Activated CD4-positive, alpha-beta T cell treated with anti-CD3 and anti-CD28 coated beads for 48 hours (primary cell): ENCODE data around the gene SHOC2.

Experiments
- DNase-seq: peaks from one replicate; pipeline ENCODE4 v3.0.0-alpha.2; 2020

SHOC2 gene

GRCh38 chr10:110985497-110986275 is 66.3 kb downstream of the SHOC2 start:
- no peak for DNase-seq

GRCh38 chr10:110989016-110989415 is 69.6 kb downstream of the SHOC2 start:
- no peak for DNase-seq

DNA sequence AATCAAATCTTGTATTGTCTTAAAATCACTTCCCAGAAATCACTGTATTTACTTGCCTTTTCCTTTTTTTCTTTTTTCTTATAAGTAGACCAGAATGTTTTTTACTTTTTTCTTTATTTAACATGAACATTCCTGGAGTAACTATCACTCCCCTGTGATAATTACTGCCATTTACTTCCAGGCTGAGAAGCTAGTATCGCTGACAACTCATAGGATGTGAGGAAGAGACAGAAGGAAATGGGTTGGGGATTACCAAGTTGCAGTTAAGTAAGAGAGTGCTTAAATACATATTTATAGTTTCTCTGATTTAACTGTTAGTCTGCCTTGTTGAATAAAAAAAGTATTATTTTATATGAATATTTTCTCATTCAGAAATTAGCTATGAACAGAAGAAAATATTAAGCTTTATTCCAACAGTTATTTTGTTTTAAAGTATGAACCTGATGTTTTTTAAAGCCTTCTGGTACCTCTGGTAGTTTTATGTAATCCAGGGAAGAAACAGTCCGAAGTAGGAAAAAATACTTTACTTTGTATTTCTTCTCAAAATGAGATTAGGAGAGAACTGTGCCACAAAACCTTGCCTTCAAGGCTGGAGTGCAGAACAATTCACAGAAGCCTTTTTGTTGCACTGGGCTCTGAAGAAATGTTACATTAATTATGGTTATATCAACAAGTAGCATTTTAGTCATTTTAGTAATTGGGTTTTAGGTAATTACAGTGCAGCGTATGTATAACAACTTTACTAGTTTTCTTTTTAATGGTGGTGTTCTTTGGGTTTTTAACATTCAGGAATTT is 72.8 kb downstream of the SHOC2 start:
- DNase-seq: no peak

- DNase-seq: no peak
Measured at GRCh38 chr10:110993024-110993693, 73.8 kb downstream of the SHOC2 start.

GRCh38 chr10:110994406-110995086 is 75.1 kb downstream of the SHOC2 start:
- no peak for DNase-seq

DNA sequence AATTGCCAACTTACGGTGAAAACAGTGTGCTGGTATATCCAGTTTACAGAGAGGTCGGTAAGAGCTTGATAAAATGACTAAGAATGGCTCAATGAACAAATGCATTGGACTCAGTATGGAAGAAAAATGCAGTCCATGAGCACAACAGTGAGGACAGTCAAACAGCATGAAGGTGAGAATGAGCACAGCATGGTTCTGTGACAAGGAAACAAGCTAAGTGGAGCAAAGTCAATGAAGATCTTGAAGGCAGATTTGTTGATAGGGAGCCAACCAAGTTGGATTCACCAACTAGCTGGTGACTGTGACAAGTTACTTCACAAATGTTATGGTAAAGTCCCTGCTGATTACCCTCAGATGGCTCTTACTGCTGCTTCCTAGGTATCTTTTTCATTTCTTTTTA is 75.9 kb downstream of the SHOC2 start:
- DNase-seq: no peak

DNA sequence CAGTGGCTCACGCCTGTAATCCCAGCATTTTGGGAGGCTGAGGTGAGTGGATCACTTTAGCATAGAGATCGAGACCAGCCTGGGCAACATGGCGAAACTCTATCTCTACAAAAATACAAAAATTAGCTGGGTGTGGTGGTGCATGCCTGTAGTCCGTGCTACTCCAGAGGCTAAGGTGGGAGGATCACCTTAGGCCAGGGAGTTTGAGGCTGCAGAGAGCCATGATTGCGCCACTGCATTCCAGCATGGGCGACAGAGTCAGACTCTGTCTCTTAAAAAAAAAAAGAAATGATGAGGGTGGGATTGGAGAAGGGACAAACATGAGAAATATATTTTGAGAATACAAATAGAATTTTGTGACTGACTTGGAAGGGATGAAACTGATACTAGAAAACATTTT is 76.9 kb downstream of the SHOC2 start:
- DNase-seq: no peak

DNA sequence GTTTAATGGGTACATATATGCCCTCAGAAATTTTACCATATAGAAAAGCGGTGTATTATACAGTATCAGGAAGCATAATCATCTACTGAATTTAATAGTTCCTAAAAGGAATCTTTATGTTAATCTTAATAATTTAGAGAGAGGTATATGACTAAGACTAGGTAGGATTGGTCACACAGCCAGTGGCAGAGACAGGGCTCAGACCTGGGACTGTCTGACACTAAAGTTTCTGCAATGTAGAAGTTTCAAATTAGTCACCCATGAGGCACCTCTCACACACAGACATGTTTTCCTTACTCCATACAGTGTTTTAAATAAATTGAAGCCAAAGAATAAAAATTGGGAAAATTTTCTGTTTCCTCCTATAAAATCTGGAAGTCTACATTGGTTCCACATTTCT is 84.6 kb downstream of the SHOC2 start:
- peak; percentile 13 for DNase-seq

DNA sequence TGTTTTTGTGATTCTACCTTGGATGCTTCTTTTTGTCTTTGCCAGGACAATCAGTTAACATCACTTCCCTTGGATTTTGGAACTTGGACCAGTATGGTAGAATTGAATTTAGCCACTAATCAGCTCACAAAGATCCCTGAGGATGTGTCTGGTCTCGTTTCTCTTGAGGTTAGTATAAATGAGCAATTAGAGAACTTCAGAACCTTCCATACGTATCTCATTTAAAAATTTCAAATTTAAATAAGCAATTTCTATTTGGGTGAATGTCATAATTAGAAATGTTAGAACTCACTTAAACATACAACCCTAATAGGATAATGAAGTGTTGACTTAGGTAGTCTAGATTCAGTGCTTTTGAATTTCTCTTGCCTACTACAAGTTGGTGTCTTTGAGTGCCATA is 88.1 kb downstream of the SHOC2 start:
- DNase-seq: no peak

GRCh38 chr10:111015181-111015580 is 95.8 kb downstream of the SHOC2 start:
- no peak for DNase-seq

- DNase-seq: no peak
Measured at GRCh38 chr10:111017098-111017497, 97.7 kb downstream of the SHOC2 start.

- no peak for DNase-seq
Measured at GRCh38 chr10:111018021-111018420, 98.6 kb downstream of the SHOC2 start.

- no peak for DNase-seq
Measured at GRCh38 chr10:111023060-111023459, 103.7 kb downstream of the SHOC2 start.

GRCh38 chr10:111030042-111030750 is 110.8 kb downstream of the SHOC2 start:
- DNase-seq: no peak

- no peak for DNase-seq
Measured at GRCh38 chr10:111034598-111035310, 115.3 kb downstream of the SHOC2 start.

GRCh38 chr10:111035542-111035941 is 116.1 kb downstream of the SHOC2 start:
- no peak for DNase-seq

GRCh38 chr10:111037858-111038257 is 118.5 kb downstream of the SHOC2 start:
- DNase-seq: no peak

GRCh38 chr10:111039522-111039921 is 120.1 kb downstream of the SHOC2 start:
- DNase-seq: no peak

DNA sequence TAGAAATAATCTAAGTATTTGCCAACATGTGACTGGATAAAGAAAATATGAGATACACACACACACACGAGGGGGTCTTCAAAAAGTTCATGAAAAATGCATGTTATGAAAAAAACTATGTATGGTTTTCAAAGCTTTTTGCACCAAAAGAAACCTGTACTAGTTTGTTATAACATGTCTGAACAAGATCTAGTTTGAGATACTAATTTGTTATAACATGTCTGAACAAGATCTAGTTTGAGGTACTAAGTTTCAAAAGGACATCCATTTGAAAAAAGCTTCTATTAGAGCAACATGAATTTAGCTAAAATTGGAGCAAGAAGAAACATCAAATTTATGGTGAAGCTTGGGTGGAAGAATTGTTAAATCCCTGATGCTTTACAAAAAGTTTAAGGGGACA is 137.6 kb downstream of the SHOC2 start:
- no peak for DNase-seq
